ENCODE measurements around the gene FPGT.
A peak's percentile ranks its signal among the peaks of the same experiment; 100 is the strongest.
"Not testable (repeated sequence)": the region's sequence is repeated elsewhere in the genome, so short reads cannot be mapped to it uniquely, and the experiment has no call there.

The FPGT gene

DNA sequence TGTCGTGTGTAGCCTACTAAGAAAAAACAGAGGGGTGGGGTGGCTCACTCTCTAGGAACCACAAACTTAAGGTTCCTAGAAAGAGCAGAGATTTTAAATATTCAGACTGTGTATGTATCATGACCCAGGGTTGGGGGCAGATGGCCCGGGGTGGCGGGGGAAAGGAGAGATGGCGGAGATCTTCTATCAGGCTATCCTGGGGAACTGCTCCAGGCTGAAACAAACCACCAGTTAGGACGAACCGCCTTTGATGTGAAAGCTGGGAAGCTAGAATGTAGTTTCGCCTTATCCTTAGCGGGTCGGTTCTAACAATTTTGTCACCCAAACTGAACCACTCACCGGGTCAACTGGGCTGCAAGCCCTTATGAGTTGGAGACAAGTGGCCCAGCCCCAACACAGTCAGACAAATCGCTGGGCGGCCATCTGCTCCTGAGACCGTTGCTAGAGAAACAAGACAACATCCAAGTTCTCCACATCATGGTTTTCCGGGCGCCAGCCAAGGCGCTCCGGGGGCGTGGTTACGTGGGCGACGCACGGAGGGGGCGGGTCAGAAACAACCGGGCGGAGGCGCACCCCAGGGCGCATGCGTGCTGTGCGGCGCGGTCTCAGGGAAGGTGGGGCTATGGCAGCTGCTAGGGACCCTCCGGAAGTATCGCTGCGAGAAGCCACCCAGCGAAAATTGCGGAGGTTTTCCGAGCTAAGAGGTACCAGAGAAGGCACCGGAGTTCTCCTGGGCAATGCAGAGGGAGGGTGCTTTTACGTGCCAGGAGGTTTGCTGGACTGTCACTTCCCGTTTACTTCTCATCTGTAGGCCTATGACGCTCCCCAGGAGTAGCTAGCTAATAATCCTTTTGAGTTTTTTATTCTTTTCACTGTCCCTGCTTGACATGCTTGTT, at the start of gene FPGT, which contains the start of gene LRRIQ3:
FPGT (plus strand) TSS at position 586 of the 896 bp plus-strand sequence; CDS start at position 623, 37 bp downstream.
LRRIQ3 (minus strand) TSS at position 520 of the 896 bp plus-strand sequence. CDS start 14,492 bp downstream, outside the sequence.
- DNase-seq (ENCODE audit: low spot score), result peak; percentile 96

DNA sequence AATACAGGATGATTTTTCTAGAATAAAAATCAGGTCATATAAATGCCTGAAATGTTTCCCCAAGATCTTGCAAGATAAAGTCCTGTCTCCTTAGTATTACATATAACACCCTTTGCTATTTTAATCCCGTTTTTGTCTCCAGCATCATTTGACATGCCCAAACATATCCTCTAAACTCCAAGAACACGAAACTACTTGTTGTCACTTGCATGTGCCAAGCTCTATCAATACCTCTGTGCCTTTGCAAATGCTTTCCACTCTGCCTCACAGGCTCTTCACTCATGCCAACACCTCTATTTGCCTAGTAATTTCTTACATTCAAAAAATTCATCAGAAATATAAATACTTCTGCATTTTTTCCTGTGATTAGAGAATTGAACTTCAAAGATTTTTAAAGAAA, 38.0 kb upstream of the FPGT start:
- no peak for DNase-seq (ENCODE audit: low spot score)

DNA sequence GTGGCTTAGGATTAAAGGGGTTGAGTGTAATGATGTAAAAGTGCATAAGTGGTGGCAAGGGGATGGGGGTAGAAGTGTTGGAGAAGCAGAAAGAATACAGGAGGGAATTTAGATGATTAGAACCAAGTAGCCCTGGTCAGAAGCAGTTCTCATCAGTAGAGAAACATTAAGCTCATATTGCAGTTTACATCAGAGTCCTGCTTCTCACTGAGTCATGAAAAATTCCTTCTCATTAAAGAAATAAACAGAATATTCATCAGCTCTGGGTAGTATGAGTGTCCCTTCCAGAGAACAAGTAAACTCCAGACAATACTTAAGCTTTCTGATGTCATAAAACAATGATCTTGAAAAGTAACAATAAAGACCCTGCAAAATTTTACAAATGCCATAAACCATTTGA, 36.5 kb upstream of the FPGT start:
- DNase-seq (ENCODE audit: low spot score), result no peak

DNA sequence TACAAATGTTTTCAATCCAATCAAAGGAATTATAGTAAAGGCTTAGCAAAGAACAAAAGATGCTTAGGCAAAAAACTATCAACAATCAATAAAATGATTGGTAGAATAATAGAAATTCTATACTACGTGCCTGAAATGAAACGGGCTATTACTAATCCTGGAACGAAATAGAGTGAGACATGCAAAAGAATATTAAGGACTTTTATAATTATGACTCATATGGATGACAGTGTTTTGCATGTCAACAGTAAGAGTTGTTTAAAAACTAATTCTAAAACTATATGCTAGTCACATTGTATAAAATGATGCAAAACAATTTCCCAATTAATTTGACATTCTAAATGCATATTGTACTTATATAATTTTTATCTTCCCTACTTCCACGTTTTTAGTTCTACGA, 35.7 kb upstream of the FPGT start:
- DNase-seq (ENCODE audit: low spot score), result no peak

DNA sequence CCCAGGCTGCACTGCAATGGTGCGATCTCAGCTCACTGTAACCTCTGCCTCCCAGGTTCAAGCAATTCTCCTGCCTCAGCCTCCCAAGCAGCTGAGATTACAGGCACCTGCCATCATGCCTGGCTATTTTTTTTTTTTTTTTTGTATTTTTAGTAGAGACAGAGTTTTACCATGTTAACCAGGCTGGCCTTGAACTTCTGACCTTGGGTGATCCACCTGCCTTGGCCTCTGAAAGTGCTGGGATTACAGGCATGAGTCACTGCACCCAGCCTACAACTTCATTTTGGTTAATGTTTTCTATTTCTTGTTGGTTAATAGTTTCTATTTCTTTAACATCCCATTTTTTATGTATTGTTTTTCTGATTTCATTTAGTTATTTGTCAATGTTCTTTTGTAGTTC, 23.6 kb upstream of the FPGT start:
- not testable (repeated sequence) for DNase-seq (ENCODE audit: low spot score)

DNA sequence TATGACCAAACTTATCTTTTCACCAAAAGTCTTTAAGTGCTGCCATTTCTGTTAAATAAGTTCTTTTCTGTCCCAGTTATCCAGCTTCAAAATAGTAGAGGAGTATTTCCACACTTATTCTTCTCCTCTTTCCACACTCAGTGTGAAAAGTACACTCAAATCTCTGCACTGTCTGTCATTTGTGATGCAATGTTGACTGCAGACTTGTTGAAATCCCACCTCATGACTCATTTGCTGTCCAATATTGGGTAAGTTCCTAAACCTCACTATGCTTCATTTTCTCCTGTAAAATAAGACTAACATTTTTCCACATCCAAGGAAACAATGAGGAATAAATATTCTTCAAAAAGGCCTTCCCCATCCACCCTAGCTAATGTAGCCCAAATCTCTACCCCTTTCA, 17.6 kb upstream of the FPGT start:
- no peak for DNase-seq (ENCODE audit: low spot score)

DNA sequence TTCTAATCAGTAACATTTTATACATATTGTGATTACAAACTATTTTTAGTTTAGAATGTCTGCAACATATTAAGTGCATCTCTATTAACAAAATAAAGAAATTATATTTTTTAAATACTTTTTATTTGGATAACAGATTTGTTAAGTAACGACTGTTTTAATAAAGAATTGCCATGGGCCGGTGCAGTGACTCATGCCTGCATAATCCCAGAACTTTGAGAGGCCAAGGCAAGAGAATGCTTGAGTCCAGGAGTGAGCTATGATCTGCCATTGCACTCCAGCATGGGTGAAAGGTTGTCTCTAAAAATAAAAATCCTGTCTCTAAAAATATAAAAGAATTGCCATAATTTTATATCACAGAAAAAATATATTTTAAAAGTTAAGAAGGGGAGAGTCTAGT, 4.1 kb upstream of the FPGT start:
- no peak for DNase-seq (ENCODE audit: low spot score)

DNA sequence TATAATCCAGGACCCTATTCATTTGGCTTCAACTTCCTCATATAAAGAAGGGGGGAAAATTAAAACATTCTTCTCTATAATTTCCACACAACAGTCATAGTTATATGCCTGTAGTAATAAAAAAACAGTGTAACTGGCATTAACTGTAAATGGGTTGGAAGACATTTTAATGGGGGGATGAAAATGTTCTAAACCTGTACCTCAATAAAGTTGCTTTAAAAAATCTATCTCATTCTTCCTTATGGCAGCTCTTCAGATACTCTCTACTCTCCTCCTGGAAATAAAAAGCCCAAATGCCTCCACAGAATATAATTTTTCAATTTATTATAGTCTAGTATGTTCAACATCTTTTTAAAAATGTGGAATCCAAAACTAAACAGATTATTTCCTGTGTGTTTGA, 2.7 kb upstream of the FPGT start:
- DNase-seq (ENCODE audit: low spot score), result no peak

DNA sequence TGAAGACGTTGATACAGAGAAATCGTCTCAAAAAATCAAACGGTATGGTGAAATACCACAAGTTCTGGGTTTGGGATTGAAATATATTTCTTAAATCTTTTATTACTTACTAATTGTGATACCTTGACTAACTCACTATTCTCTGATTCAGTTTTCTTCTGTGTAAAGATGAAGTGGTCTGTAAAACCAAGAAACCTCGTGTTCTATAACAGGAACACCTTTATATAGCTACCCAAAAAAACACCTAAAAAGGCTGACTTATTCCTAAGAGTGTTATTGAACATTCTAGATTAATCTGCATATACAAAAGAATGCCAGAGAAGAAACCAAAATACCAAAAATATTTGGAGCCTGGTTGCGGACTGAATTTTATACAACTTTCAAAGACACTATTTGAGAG, 787 bp upstream of the FPGT start:
- DNase-seq (ENCODE audit: low spot score), result no peak

DNA sequence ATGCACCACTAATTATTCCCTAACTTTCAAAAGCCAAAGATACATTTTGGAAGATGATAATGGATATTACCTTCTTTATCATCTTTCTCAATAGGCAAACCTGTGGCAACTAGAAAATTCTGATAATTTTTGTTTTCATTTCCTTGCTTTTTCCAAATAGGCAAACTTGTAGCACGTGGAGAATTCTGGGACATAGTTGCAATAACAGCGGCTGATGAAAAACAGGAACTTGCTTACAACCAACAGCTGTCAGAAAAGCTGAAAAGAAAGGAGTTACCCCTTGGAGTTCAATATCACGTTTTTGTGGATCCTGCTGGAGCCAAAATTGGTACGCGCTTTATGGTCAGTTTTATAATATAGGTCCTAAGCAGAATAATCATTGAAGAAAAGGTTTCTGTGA, 1.5 kb downstream of the FPGT start:
- DNase-seq (ENCODE audit: low spot score), result no peak

DNA sequence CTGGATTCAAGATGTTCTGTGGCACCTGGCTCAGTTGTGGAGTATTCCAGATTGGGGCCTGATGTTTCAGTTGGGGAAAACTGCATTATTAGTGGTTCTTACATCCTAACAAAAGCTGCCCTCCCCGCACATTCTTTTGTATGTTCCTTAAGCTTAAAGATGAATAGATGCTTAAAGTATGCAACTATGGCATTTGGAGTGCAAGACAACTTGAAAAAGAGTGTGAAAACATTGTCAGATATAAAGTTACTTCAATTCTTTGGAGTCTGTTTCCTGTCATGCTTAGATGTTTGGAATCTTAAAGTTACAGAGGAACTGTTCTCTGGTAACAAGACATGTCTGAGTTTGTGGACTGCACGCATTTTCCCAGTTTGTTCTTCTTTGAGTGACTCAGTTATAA, 7.2 kb downstream of the FPGT start:
- DNase-seq (ENCODE audit: low spot score), result no peak

DNA sequence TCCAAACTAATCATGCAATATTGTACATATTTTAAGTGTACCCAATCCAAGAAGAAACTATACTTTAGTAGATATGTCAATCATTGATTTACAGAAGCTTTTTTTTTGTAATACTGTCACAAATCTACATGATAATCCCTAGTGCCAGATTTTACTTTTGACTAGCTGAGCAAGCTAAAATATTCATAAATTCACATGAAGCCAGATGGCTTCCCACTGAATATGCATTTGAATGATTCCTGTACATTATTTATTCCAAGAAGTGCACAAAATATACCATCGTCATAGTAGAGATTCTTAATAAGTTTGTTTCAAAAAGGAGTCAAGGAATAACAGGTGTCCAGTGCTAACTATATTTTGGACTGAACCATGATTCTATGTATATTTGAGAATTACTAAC, 17.2 kb downstream of the FPGT start:
- no peak for DNase-seq (ENCODE audit: low spot score)

DNA sequence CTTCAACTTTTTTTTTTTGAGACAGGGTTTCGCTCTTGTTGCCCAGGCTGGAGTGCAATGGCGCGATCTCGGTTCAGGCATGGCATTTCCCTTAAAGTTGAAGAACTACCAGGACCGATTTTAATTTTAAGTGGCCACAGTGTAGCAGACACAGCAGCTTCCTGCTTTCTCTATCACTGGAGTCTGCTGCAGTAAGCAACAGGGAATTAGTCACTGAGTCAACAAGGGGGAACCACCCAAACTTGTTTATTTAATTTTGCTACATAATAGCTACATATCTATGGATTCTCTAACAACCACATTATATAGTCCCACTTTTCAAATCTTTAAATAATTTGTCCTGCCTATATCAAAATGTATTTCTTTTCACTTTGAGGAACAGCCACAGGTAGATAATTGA, 24.7 kb downstream of the FPGT start:
- DNase-seq (ENCODE audit: low spot score), result no peak

DNA sequence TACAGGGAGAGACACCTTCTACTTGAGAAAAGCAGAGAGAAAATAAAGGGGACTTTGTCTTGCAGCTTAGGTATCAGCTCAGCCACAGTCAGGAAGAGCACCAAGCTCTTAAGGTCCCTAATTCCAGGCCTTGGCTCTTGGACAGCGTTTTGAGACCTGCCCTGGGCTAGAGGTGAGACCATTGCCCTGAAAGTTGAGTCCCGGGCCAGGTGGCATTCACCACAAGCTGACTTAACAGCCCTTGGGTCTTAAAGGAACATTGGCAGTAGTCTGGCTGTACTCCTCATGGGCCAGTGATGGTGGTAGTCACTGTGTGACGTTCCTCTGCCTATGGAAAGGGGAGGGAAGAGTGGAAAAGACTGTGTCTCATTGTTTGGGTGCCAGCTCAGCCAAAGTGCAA, 25.4 kb downstream of the FPGT start:
- DNase-seq (ENCODE audit: low spot score), result no peak

DNA sequence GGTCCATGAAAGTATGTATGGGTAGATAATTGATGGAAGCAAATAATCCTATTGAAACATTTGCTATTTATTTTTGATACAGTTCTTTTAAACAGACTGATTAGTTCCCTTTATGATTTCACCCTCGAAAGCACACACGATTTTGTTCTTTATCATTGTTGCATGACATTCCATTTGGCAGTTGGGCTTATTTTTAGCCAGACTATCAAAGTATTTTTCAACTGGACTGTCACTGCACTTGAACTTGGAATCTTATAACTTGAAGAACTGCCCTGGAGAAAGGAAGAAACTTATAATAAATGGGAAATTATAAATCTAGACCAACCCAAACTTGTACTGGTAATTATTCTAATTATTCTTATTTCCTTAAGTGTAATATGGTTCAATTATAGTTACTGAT, 37.1 kb downstream of the FPGT start, which contains the start of gene TNNI3K:
TNNI3K (plus strand) TSS at position 235 of the 400 bp plus-strand sequence; CDS start at position 300, 65 bp downstream.
- no peak for DNase-seq (ENCODE audit: low spot score)

DNA sequence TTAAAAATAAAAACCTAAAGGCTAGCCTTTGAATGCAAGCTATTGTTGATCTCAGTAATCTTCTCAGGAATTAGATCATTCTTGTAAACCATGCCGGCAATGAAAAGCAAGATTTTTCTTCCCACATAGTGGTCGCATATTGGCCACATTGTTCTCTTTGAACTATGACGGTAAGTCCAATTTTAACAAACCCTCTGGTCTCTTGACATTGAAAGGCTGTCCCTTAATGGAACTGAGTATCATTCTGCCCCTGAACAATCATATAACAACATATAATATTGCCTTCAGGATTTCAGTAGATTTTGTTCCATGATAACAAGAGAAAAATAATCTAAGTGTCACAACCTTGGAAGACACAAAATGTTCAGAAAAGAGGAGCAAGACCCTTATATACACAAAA, 38.4 kb downstream of the FPGT start:
- no peak for DNase-seq (ENCODE audit: low spot score)

DNA sequence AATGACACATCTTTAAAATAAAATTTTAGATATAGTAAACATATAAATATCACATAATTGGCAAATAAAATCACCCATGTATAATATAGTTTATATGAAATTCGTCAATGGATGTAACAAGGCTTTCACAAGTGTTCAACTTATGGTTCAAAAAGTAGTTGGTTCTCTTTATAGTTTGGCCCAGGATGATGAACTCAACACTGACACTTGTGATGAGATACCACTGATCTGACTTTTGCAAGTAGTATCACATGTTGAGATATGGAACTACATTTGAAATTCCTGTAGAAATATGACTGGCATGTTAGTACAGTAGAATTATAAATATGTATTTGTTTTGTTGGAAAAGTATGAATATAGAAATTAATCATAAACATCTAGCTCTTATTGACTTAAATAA, 39.0 kb downstream of the FPGT start:
- no peak for DNase-seq (ENCODE audit: low spot score)

DNA sequence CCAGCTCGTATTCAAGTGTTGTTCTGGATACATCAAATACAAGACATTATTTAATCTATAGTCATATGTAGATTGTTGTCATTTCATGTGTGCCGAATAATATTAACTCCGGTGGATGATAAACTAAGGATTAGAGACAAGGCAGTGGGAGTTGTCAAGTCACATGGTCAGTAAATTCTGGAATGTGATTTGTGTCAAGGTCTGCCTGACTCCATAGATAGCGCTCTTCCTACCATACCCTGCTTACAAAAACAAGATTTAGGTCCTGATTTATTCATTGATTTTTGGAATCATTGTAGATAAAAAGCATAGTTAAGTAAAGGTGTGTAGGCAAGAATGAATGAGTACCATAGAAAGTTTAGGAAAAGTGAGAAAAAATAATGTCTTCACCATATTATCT, 39.7 kb downstream of the FPGT start:
- DNase-seq (ENCODE audit: low spot score), result no peak

DNA sequence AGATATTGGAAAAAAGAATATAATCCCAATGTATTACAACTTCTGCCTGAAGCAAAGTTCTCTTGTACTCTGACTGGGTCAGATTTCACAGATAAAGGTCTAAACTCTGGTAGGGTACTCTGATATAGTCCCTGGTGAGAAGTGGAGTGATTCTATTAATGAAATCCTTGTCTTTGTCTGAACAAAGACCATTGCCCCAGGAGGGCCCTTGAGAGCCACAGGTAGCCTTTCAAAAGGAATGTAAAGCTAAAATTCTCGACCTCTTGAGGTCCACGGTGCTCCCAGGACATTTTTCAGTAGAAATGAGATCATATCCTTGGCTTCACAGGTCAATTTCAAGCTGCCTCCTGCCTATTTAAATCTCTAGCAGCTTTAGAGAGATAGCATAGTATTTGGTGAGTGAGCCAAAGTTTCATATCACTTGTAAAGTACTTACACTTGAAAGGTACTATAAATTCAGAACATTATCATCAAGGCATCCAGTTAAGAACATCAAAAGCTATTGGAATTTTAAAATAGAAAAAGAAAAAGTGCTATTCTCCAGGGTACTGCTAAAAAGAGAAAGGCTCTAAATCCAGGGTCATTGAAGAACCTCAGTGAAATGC, 47.2 kb downstream of the FPGT start:
- no peak for DNase-seq (ENCODE audit: low spot score)

DNA sequence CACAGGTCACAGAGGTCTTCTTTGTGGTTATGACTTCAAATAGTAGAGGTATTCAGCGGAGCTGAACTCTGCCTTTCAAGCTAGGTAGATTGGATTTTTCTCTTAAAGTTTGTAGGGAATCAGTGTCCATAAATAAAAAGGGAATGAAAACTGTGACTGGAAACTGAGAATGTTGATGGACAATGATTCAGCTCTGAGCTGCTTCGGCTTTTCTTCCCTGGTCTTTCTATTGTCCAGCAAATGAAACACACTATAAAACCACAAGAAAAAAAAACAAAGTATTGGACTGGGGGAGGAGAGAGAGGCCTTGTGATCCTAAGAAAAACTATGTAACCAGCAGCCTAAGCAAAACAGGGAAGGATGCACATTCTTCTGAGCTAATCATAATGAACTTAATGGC, 48.3 kb downstream of the FPGT start:
- DNase-seq (ENCODE audit: low spot score), result no peak

DNA sequence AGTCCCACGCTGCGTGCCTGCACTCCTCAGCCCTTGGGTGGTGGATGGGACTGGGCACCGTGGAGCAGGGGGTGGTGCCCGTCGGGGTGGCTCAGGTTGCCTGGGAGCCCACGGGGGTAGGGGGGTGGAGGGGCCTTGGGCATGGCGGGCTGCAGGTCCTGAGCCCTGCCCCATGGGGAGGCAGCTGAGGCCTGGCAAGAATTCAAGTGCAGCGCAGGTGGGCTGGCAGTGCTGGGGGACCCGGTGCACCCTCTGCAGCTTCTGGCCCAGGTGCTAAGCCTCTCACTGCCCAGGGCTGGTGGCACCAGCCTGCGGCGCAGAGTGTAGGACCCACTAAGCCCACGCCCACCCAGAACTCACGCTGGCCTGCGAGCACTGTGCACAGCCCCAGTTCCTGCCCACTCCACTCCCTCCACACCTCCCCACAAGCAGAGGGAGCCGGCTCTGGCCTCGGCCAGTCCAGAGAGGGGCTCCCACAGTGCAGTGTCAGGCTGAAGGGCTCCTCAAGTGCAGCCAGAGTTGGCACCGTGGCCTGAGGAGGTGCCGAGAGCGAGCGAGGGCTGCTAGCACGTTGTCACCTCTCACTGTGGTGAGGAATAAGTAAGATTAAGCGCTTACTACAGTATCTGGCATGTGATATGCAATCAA, 50.0 kb downstream of the FPGT start:
- no peak for DNase-seq (ENCODE audit: low spot score)

DNA sequence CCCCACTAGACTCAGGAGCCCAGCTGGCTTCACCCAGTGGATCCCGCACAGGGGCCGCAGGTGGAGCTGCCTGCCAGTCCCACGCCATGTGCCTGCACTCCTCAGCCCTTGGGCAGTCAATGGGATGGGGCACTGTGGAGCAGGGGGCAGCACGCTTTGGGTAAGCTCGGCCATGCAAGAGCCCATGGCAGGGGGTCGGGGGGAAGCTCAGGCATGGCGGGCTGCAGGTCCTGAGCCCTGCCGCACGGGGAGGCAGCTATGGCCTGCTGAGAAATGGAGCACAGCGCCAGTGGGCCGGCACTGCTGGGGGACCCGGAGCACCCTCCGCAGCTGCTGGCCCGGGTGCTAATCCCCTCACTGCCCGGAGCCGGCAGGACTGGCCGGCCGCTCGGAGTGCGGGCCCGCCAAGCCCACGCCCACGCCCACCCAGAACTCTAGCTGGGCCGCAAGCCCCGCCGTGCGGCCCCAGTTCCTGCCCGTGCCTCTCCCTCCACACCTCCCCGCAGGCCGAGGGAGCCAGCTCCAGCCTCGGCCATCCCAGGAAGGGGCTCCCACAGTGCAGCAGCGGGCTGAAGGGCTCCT, 55.3 kb downstream of the FPGT start:
- not testable (repeated sequence) for DNase-seq (ENCODE audit: low spot score)

Data from Ammon's horn (tissue), 1 donor.